Measurements from ENCODE around the gene HDAC4. TPM values are rescaled to one million over a fixed set of nuclear protein-coding genes. Genes with fewer than 3 reads are reported as not detected.

The HDAC4 gene
- total and polyA plus RNA-seq, 8 donors, result 1.7 to 98.8 (median 24.5) TPM

- TF ChIP-seq POLR2A (IDR thresholded peaks at IDR 0.05) (no peak), CTCF (IDR thresholded peaks at IDR 0.05) (no peak), EP300 (IDR thresholded peaks at IDR 0.05) (no peak), POLR2AphosphoS5 (IDR thresholded peaks at IDR 0.05) (no peak)
- H3K36me3 ChIP-seq, result peaks cover 17 to 98% (median 75%) of the 10 kb centered on the region in 4 donors
- WGBS, 5 donors, result 91 to 97% (median 96%) methylated on average over 21 of the region's 21 CpGs
These were observed 340.1 kb downstream of the HDAC4 start for GRCh38 chr2:239060676-239061075.

GRCh38 chr2:239059854-239060253 is 341.0 kb downstream of the HDAC4 start:
- Histone ChIP-seq H3K36me3 (peaks cover 10 to 98% (median 75%) of the 10 kb centered on the region in 4 donors), H3K27ac (no peak overlapping the region), H3K9me3 (peaks cover 0 to 12% (median 3%) of the 10 kb centered on the region in 4 donors), H3K4me3 (no peak overlapping the region), H3K27me3 (no peaks in the 10 kb centered on the region), H3K4me1 (peaks cover 0 to 13% (median 2%) of the 10 kb centered on the region in 4 donors)
- TF ChIP-seq POLR2A (IDR thresholded peaks at IDR 0.05) (no peak), EP300 (IDR thresholded peaks at IDR 0.05) (no peak), CTCF (IDR thresholded peaks at IDR 0.05) (no peak), POLR2AphosphoS5 (IDR thresholded peaks at IDR 0.05) (no peak)
- WGBS, 5 donors, result 91 to 97% (median 95%) methylated on average over 11 to 12 of the region's 12 CpGs
- no peak for DNase-seq
- intact Hi-C loops (cut with DNase I; ENCODE audit: low total_unique reads), result no loop called here

More at GRCh38 chr2:239060676-239061075, 340.1 kb downstream of the HDAC4 start:
- no peak overlapping the region for H3K27ac ChIP-seq
- no peak for DNase-seq
- H3K27me3 ChIP-seq, result no peaks in the 10 kb centered on the region
- intact Hi-C loops (cut with DNase I; ENCODE audit: low total_unique reads), result no loop called here
- H3K4me3 ChIP-seq, result no peak overlapping the region
- peaks cover 0 to 12% (median 3%) of the 10 kb centered on the region in 4 donors for H3K9me3 ChIP-seq
- H3K4me1 ChIP-seq, result peaks cover 0 to 13% (median 2%) of the 10 kb centered on the region in 4 donors

GRCh38 chr2:239058766-239059165 is 342.1 kb downstream of the HDAC4 start:
- intact Hi-C loops (cut with DNase I; ENCODE audit: low total_unique reads), result no loop called here
- Histone ChIP-seq H3K36me3 (peaks cover 13 to 98% (median 75%) of the 10 kb centered on the region in 4 donors), H3K4me1 (peaks cover 0 to 13% (median 2%) of the 10 kb centered on the region in 4 donors), H3K27ac (no peak overlapping the region), H3K9me3 (peaks cover 0 to 12% (median 3%) of the 10 kb centered on the region in 4 donors), H3K27me3 (no peaks in the 10 kb centered on the region), H3K4me3 (no peak overlapping the region)
- DNase-seq, result no peak
- 76 to 92% (median 85%) methylated on average over 8 of the region's 8 CpGs for WGBS, 5 donors
- TF ChIP-seq POLR2AphosphoS5 (IDR thresholded peaks at IDR 0.05) (no peak), POLR2A (IDR thresholded peaks at IDR 0.05) (no peak), CTCF (IDR thresholded peaks at IDR 0.05) (no peak), EP300 (IDR thresholded peaks at IDR 0.05) (no peak)

GRCh38 chr2:239057533-239057932 is 343.3 kb downstream of the HDAC4 start:
- DNase-seq, result no peak
- Histone ChIP-seq H3K36me3 (peaks cover 25 to 100% (median 79%) of the 10 kb centered on the region in 4 donors), H3K27ac (no peak overlapping the region), H3K27me3 (no peaks in the 10 kb centered on the region), H3K4me1 (peaks cover 0 to 8% (median under 1%) of the 10 kb centered on the region in 4 donors), H3K9me3 (peaks cover 0 to 12% (median 3%) of the 10 kb centered on the region in 4 donors), H3K4me3 (no peak overlapping the region)
- intact Hi-C loops (cut with DNase I; ENCODE audit: low total_unique reads), result no loop called here
- no peak for TF ChIP-seq POLR2AphosphoS5 (IDR thresholded peaks at IDR 0.05)
- no peak for TF ChIP-seq CTCF (IDR thresholded peaks at IDR 0.05)
- no peak for TF ChIP-seq POLR2A (IDR thresholded peaks at IDR 0.05)
- TF ChIP-seq EP300 (IDR thresholded peaks at IDR 0.05), result no peak
- WGBS, 5 donors, result 74 to 85% (median 83%) methylated on average over 2 of the region's 2 CpGs

Data from stomach (tissue), 9 donors.